ENCODE measurements around the gene SYNRG. TPM values are rescaled to one million over a fixed set of nuclear protein-coding genes. Genes with fewer than 3 reads are reported as not detected.
A peak's percentile ranks its signal among the peaks of the same experiment; 100 is the strongest.

The SYNRG gene
- polyA plus RNA-seq, 2 of the 4 experiments (the other 2 are of a cell fraction), result 13.1 to 17.4 TPM

DNA sequence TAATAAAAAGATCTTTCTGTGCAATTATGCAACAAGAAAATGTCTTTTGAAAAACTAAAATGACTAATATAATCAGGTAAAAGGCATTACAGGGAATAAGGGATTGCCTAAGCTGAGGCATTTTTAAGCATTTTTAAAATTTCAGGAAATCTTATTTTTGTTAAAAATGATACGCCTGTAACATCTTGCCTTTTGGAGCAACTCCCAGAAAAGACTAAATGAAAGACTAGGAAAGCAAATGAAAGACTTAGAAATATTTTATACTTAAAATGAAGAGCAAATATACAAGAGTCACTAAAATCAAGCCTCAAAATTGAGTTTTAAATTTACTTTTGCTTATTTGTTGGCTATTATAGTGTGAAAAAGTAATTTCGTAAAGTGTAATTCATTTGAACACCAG is 63.7 kb downstream of the SYNRG start (continued):
- TF ChIP-seq, protein P1, sequence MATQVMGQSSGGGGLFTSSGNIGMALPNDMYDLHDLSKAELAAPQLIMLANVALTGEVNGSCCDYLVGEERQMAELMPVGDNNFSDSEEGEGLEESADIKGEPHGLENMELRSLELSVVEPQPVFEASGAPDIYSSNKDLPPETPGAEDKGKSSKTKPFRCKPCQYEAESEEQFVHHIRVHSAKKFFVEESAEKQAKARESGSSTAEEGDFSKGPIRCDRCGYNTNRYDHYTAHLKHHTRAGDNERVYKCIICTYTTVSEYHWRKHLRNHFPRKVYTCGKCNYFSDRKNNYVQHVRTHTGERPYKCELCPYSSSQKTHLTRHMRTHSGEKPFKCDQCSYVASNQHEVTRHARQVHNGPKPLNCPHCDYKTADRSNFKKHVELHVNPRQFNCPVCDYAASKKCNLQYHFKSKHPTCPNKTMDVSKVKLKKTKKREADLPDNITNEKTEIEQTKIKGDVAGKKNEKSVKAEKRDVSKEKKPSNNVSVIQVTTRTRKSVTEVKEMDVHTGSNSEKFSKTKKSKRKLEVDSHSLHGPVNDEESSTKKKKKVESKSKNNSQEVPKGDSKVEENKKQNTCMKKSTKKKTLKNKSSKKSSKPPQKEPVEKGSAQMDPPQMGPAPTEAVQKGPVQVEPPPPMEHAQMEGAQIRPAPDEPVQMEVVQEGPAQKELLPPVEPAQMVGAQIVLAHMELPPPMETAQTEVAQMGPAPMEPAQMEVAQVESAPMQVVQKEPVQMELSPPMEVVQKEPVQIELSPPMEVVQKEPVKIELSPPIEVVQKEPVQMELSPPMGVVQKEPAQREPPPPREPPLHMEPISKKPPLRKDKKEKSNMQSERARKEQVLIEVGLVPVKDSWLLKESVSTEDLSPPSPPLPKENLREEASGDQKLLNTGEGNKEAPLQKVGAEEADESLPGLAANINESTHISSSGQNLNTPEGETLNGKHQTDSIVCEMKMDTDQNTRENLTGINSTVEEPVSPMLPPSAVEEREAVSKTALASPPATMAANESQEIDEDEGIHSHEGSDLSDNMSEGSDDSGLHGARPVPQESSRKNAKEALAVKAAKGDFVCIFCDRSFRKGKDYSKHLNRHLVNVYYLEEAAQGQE (IDR thresholded peaks at IDR 0.05), result no peak
- TF ChIP-seq TP53 (CRISPR knock-in tag; IDR thresholded peaks at IDR 0.05) (no peak), KDM5A (IDR thresholded peaks at IDR 0.05) (no peak), CBX2 (IDR thresholded peaks at IDR 0.05; ENCODE audit: borderline replicate concordance, low read depth) (no peak), JUN (IDR thresholded peaks at IDR 0.05) (no peak)
- TF ChIP-seq, protein P2, sequence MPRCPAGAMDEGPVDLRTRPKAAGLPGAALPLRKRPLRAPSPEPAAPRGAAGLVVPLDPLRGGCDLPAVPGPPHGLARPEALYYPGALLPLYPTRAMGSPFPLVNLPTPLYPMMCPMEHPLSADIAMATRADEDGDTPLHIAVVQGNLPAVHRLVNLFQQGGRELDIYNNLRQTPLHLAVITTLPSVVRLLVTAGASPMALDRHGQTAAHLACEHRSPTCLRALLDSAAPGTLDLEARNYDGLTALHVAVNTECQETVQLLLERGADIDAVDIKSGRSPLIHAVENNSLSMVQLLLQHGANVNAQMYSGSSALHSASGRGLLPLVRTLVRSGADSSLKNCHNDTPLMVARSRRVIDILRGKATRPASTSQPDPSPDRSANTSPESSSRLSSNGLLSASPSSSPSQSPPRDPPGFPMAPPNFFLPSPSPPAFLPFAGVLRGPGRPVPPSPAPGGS (IDR thresholded peaks at IDR 0.05), result no peak

DNA sequence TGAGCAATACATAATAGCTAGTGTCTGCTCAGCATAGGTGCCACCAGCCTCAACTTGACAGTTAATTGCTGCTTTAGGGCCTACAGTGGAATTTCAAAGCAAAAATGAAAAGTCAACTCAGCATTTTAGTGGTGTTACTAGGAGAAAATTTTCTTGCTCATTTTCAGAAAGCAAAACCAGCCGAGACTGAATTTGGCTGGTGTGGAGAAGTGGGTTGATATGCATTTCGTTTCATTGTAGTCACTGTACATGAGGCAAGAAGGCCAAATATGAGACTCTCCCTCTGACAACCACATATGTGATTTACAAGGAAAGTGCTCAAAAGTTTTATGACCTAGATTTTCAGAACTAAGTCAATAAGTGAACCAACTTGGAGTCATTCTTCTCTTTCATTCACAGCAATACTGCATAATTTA is 65.6 kb downstream of the SYNRG start:
- Histone ChIP-seq H3K4me1 (peaks cover 7% of the 10 kb centered on the region; the same call in 2 of the 3 replicates), H3K27ac (no peak overlapping the region), H3K4me2 (no peak overlapping the region), H3K4me3 (no peak overlapping the region), H3K9me3 (no peaks in the 10 kb centered on the region)
- ChIA-PET POLR2A (no interaction called here), CTCF (interaction anchor here (0.7 to 2.3 kb wide), 4 partner anchors 9 to 199 kb away, joined by 3 to 10 read pairs (median 4); no protein-coding TSS in a partner anchor)
- ATAC-seq (no peak), FAIRE-seq (no peak), DNase-seq (ENCODE audit: low read depth in 1 of 2, low spot score in 1 of 2) (no peak)
- 91% methylated on average over 2 of the region's 2 CpGs for WGBS (ENCODE audit: missing lambda C conversion rate)
- TF ChIP-seq CHD4 (IDR thresholded peaks at IDR 0.05; ENCODE audit: borderline replicate concordance) (no peak), MAFK (IDR thresholded peaks at IDR 0.05; ENCODE audit: partially characterized antibody) (peak; percentile 88)

DNA sequence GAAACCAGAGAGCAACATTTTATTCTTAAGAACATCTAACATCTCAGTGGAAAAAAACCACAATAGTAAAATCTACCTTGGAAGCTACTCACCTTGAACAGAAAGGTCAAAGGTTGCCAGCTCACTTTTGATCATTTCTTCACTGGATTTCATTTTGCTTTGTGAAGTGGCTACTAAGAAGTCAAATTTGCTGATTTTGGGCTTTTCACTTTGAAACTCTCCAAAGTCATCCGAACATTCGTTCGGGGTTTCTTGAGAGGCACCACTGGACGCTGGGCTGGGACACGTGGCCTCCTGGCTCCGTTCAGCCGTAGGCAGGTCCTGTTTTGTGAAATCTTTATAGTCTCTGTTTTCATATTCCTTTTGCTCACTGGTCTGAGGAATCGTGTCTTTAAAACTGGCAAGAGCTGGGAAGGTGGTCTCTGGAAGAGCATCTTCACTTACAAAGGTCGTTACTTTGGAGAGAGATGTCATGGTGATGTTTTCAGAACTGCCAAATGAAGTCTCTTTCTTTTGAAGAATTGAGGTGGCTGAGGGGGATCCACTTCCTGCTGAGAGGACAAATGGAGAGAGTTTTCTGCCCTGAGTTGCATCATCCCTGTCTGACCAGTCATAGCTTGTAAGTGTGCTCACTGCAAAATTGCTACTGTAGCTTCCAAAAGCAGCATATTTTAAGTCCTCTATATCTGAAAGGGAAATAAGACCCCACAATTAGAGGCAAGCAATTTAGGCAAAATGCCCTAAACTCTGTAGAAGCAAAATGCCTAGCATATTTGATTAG is 67.1 kb downstream of the SYNRG start:
- Histone ChIP-seq H3K4me3 (no peak overlapping the region), H3K9me3 (no peaks in the 10 kb centered on the region), H3K4me2 (no peak overlapping the region), H3K27ac (no peak overlapping the region; a peak in 1 of 6 replicates), H3K4me1 (peaks cover 7% of the 10 kb centered on the region; the same call in 2 of the 3 replicates)
- POLR2A ChIA-PET, result no interaction called here
- FAIRE-seq (no peak), ATAC-seq (no peak), DNase-seq (ENCODE audit: low read depth in 1 of 2, low spot score in 1 of 2) (no peak)
- TF ChIP-seq MAZ (IDR thresholded peaks at IDR 0.05; ENCODE audit: borderline replicate concordance, low read depth, low read length) (no peak), RFX5 (IDR thresholded peaks at IDR 0.05) (no peak), KDM1A (IDR thresholded peaks at IDR 0.05; ENCODE audit: low read depth) (no peak), MAFK (IDR thresholded peaks at IDR 0.05; ENCODE audit: partially characterized antibody) (peak; percentile 78), CEBPB (IDR thresholded peaks at IDR 0.05) (peak in 1 of 2 experiments; percentile 23; a peak in 1 of 4 replicates), ZNF302 (CRISPR knock-in tag; IDR thresholded peaks at IDR 0.05) (no peak)
- CTCF ChIA-PET, result interaction anchor here (0.7 to 8.1 kb wide), 6 partner anchors 15 to 54 kb away, joined by 3 to 62 read pairs (median 4); no protein-coding TSS in a partner anchor
- 96% methylated on average over 9 of the region's 9 CpGs for WGBS (ENCODE audit: missing lambda C conversion rate)

DNA sequence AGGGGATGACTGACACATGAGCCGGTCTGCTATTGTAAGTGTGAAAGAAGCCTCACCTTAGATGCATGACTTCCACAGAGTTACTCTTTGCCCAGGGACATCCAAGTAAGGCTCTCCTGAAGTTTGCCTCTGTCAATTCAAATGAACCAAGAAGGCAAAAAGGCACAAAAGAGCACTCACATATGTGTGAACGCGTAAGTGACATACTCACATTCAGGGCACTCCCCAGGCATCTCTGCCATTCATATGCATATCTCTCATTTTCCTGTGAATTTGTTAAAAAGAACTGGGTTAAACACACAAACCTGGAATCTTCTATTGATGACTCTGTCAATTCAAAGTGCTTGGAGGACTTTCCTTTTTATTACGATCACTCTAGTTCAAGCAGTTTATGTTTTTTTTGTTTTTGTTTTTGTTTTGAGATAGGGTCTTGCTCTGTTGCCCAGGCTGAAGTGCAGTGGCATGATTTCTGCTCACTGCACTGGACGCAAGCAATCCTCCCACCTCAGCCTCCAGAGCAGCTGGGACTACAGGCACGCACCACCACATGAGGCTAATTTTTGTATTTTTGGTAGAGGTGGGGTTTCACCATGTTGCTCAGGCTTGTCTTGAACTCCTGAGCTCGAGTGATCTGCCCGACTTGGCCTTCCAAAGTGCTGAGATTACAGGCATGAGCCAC is 70.1 kb downstream of the SYNRG start:
- ChIA-PET CTCF (interaction anchor here (0.6 to 8.1 kb wide), 3 partner anchors 10 to 17 kb away, joined by 3 to 62 read pairs (median 3); no protein-coding TSS in a partner anchor), POLR2A (no interaction called here)
- no peak for DNase-seq (ENCODE audit: low read depth in 1 of 2, low spot score in 1 of 2)
- Histone ChIP-seq H3K27ac (no peak overlapping the region), H3K4me1 (peaks cover 7% of the 10 kb centered on the region; the same call in 2 of the 3 replicates), H3K4me3 (no peak overlapping the region), H3K9me3 (no peaks in the 10 kb centered on the region), H3K4me2 (no peak overlapping the region)
- no peak for FAIRE-seq
- WGBS (ENCODE audit: missing lambda C conversion rate), result 93% methylated on average over 8 of the region's 8 CpGs
- ATAC-seq, result no peak
- TF ChIP-seq, protein P1 (IDR thresholded peaks at IDR 0.05), result no peak
- TF ChIP-seq TP53 (CRISPR knock-in tag; IDR thresholded peaks at IDR 0.05) (no peak), NR3C1 (IDR thresholded peaks at IDR 0.05) (no peak), ZNF302 (CRISPR knock-in tag; IDR thresholded peaks at IDR 0.05) (no peak), HOXA7 (CRISPR knock-in tag; IDR thresholded peaks at IDR 0.05) (no peak)
- TF ChIP-seq, protein P3, sequence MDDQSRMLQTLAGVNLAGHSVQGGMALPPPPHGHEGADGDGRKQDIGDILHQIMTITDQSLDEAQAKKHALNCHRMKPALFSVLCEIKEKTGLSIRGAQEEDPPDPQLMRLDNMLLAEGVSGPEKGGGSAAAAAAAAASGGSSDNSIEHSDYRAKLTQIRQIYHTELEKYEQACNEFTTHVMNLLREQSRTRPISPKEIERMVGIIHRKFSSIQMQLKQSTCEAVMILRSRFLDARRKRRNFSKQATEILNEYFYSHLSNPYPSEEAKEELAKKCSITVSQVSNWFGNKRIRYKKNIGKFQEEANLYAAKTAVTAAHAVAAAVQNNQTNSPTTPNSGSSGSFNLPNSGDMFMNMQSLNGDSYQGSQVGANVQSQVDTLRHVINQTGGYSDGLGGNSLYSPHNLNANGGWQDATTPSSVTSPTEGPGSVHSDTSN (IDR thresholded peaks at IDR 0.05), result no peak

Data from A549 (cell line).